OCI-LY7 (cell line): ENCODE data around the gene LPAR2.

Experiments
- CTCF ChIP-seq: fragments of 200-600 bp; sonication (generic); conservative IDR thresholded peaks from 2 replicates; pipeline ENCODE4 v1.5.1; 2014; ENCODE audit warnings: mild to moderate bottlenecking, antibody characterized with exemption, low read length, moderate library complexity, mixed read lengths
- EZH2phosphoT487 ChIP-seq: fragments of 200-600 bp; sonication (generic); IDR thresholded peaks from 2 replicates; pipeline ENCODE4 v1.6.1; 2018; ENCODE audit warnings: low read depth, borderline replicate concordance, mild to moderate bottlenecking, mixed run types, antibody characterized with exemption, low read length, moderate library complexity, mixed read lengths

GRCh38 chr19:19670070-19670551 is 42.1 kb upstream of the LPAR2 start:
- TF ChIP-seq CTCF = no peak
- TF ChIP-seq EZH2phosphoT487 = no peak
